ENCODE data around the gene DNAJC5G. TPM values are rescaled to one million over a fixed set of nuclear protein-coding genes. Genes with fewer than 3 reads are reported as not detected.
A peak's percentile ranks its signal among the peaks of the same experiment; 100 is the strongest.

DNAJC5G gene
- total and polyA plus RNA-seq, 9 of the 15 experiments (the other 6 are each of a cell fraction or from before 2014, with no cell fraction given): not detected

- ChIA-PET POLR2A (interaction anchor here (0.7 kb wide), 1 partner anchor 205 kb away, joined by 5 read pairs; no protein-coding TSS in a partner anchor), CTCF (ENCODE audit: low intra/inter-chr PET ratio) (no interaction called here)
- intact Hi-C loops (cut with micrococcal nuclease): loop anchor here (10.0 kb wide), 1 partner anchor 330 kb away; no protein-coding TSS in a partner anchor
- no peaks in the 10 kb centered on the region for H4K20me1 ChIP-seq (replicated peaks; ENCODE audit: control insufficient read depth, insufficient read depth, low read length)
- no peak for DNase-seq (ENCODE audit: extremely low read depth in 1 of 4, low spot score in 3 of 4)
- no peak overlapping the region for H3K27ac ChIP-seq (ENCODE audit: extremely low read depth, low read depth, low read length)
- TF ChIP-seq ZNF12 (CRISPR knock-in tag; IDR thresholded peaks at IDR 0.05) (no peak), ZNF239 (CRISPR knock-in tag; IDR thresholded peaks at IDR 0.05) (no peak), USF1 (CRISPR knock-in tag; IDR thresholded peaks at IDR 0.05) (no peak)
- ATAC-seq: no peak
- H3K27me3 ChIP-seq (ENCODE audit: control insufficient read depth in 2 of 2, insufficient read depth in 2 of 2, low read length in 2 of 2): no peaks in the 10 kb centered on the region; a peak in 1 of 5 replicates
- no peak for FAIRE-seq
- H3K36me3 ChIP-seq (ENCODE audit: control insufficient read depth, insufficient read depth, low read length): no peaks in the 10 kb centered on the region
- no peak overlapping the region for H3K9ac ChIP-seq (ENCODE audit: insufficient read depth in 1 of 2, low read depth in 2 of 2, low read length in 2 of 2)
- no peaks in the 10 kb centered on the region for H3K79me2 ChIP-seq (ENCODE audit: control insufficient read depth, insufficient read depth, low read length)
- no peak overlapping the region for H3K4me2 ChIP-seq (ENCODE audit: insufficient read depth, low read length)
- no peak overlapping the region for H3K4me3 ChIP-seq
- in situ Hi-C loops (cut with MboI): loop anchor here (10.0 kb wide), 1 partner anchor 450 kb away; the partner anchor contains the start of gene DPYSL5
- H3K4me1 ChIP-seq (replicated peaks in 1 of 2; ENCODE audit: control insufficient read depth in 2 of 2, insufficient read depth in 2 of 2, low read length in 2 of 2): peaks cover 9 to 12% of the 10 kb centered on the region in 2 experiments
- H3K9me1 ChIP-seq (ENCODE audit: control insufficient read depth, insufficient read depth, low read length): no peaks in the 10 kb centered on the region
- no TSS peak for BruUV-seq (replicated peaks)
- no peak overlapping the region for H2AFZ ChIP-seq (ENCODE audit: low read depth, low read length)
- H3K9me3 ChIP-seq (replicated peaks; ENCODE audit: control insufficient read depth, insufficient read depth, low read depth, low read length): no peaks in the 10 kb centered on the region
- WGBS (ENCODE audit: insufficient coverage, low coverage, missing lambda C conversion rate): 57% methylated on average over 8 of the region's 8 CpGs
Measured at GRCh38 chr2:27294928-27295327, 19.7 kb downstream of the DNAJC5G start.

GRCh38 chr2:27296481-27296880 lies 21.2 kb downstream of the DNAJC5G start:
- Histone ChIP-seq H3K27me3 (ENCODE audit: control insufficient read depth in 2 of 2, insufficient read depth in 2 of 2, low read length in 2 of 2) (no peaks in the 10 kb centered on the region; a peak in 1 of 5 replicates), H3K4me3 (no peak overlapping the region), H4K20me1 (replicated peaks; ENCODE audit: control insufficient read depth, insufficient read depth, low read length) (no peaks in the 10 kb centered on the region), H3K9me1 (ENCODE audit: control insufficient read depth, insufficient read depth, low read length) (no peaks in the 10 kb centered on the region), H3K4me2 (ENCODE audit: insufficient read depth, low read length) (no peak overlapping the region), H3K4me1 (replicated peaks in 1 of 2; ENCODE audit: control insufficient read depth in 2 of 2, insufficient read depth in 2 of 2, low read length in 2 of 2) (peaks cover 9 to 12% of the 10 kb centered on the region in 2 experiments), H3K27ac (ENCODE audit: extremely low read depth, low read depth, low read length) (no peak overlapping the region), H2AFZ (ENCODE audit: low read depth, low read length) (peak overlapping the region; percentile 61), H3K9ac (ENCODE audit: insufficient read depth in 1 of 2, low read depth in 2 of 2, low read length in 2 of 2) (no peak overlapping the region), H3K9me3 (replicated peaks; ENCODE audit: control insufficient read depth, insufficient read depth, low read depth, low read length) (no peaks in the 10 kb centered on the region), H3K36me3 (ENCODE audit: control insufficient read depth, insufficient read depth, low read length) (no peaks in the 10 kb centered on the region), H3K79me2 (ENCODE audit: control insufficient read depth, insufficient read depth, low read length) (no peaks in the 10 kb centered on the region)
- ChIA-PET CTCF (ENCODE audit: low intra/inter-chr PET ratio) (no interaction called here), POLR2A (interaction anchor here (0.7 kb wide), 1 partner anchor 367 kb away, joined by 4 read pairs; the partner anchor contains the start of genes SLC4A1AP and SUPT7L)
- FAIRE-seq (no peak), DNase-seq (ENCODE audit: extremely low read depth in 1 of 4, low spot score in 3 of 4) (no peak), ATAC-seq (peak; percentile 36; the same call in 2 of the 3 replicates)
- TF ChIP-seq FOXP4 (CRISPR knock-in tag; IDR thresholded peaks at IDR 0.05; ENCODE audit: borderline replicate concordance) (no peak), CEBPB (tag; IDR thresholded peaks at IDR 0.05) (peak; percentile 34; the same call in 1 of the 2 replicates), FOS (IDR thresholded peaks at IDR 0.05; ENCODE audit: extremely low read depth, insufficient read length) (no peak)
- no TSS peak for BruUV-seq (replicated peaks)
- 9% methylated on average over 4 of the region's 4 CpGs for WGBS (ENCODE audit: insufficient coverage, low coverage, missing lambda C conversion rate)
- in situ Hi-C loops (cut with MboI): loop anchor here (10.0 kb wide), 1 partner anchor 452 kb away; the partner anchor contains the start of gene DPYSL5
- intact Hi-C loops (cut with micrococcal nuclease): loop anchor here (10.0 kb wide), 1 partner anchor 332 kb away; no protein-coding TSS in a partner anchor

All from K562 (cell line).